ENCODE results near the gene DDR2.
"Not testable (repeated sequence)": the region's sequence is repeated elsewhere in the genome, so short reads cannot be mapped to it uniquely, and the experiment has no call there.

Gene DDR2

DNA sequence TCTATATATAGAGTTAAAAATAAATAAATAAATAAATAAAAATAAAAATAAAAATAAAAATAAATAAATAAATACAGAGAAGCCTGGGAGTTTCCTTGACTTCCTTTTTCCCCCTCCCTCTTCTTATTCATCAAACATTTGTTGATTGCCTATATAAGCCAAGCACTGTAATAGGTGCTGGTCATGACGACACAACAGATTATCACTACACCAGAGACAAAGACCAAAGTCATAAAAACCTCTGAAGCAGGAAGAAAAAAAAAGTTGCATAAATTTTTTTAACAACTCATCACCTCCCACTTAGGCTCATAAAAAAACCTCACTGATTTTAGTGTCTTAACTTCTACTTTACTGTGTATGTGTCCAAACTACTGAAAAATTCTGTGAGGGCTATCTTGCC is 95.2 kb downstream of the DDR2 start:
- DNase-seq = not testable (repeated sequence)

DNA sequence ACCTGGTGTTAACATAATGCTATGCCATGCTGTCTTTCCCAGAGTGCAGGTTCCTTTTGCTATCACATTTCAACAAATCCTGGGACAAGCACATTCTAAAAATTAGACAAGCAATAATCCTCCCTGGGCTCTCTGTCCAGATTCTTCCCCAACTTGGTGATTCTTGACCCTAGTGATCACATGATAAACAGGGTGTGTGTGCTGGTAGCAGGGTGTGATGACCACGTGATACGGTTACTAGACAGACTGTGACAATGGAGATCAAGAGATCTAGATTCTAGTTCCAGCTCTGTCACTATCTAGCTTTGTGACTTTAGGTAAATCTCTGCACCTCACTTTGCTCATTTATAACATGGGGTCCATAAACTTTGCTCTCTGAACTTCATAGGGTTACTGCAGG is 96.3 kb downstream of the DDR2 start:
- no peak for DNase-seq

DNA sequence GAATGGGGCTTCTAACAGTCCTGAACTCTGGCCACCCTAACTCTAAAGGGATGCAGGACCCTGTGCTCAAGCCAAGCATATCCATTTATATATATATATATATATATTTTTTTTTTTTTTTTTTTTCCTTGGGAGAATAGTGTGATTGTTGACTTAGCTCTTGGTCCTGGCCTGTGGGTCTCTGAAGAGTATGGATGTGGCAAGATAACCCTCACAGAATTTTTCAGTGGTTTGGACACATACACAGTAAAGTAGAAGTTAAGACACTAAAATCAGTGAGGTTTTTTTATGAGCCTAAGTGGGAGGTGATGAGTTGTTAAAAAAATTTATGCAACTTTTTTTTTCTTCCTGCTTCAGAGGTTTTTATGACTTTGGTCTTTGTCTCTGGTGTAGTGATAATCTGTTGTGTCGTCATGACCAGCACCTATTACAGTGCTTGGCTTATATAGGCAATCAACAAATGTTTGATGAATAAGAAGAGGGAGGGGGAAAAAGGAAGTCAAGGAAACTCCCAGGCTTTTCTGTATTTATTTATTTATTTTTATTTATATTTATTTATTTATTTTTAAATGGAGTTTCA is 97.0 kb downstream of the DDR2 start:
- not testable (repeated sequence) for DNase-seq

GRCh38 chr1:162732094-162732493 is 99.8 kb downstream of the DDR2 start:
- no peak for DNase-seq

GRCh38 chr1:162732566-162733335 is 100.5 kb downstream of the DDR2 start:
- DNase-seq = no peak

GRCh38 chr1:162733336-162733590 is 101.0 kb downstream of the DDR2 start:
- DNase-seq = no peak

DNA sequence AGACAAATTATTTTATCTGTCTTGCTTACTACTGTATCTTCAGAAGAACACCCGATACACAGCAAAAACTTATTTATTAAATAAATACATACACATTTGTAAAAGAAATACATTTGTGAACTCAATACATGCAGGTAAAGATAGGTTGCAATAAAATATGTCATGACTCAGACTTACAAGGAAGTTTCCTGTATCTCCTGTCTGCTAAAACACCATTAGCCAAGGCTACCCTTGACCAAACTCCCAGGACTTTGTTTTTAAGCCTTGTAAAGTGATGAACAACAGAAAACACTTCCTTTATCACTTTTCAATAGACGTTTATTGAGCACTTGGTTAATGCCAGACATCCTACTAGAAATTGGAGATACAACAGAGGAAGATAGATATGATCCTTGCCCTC is 101.8 kb downstream of the DDR2 start:
- no peak for DNase-seq

DNA sequence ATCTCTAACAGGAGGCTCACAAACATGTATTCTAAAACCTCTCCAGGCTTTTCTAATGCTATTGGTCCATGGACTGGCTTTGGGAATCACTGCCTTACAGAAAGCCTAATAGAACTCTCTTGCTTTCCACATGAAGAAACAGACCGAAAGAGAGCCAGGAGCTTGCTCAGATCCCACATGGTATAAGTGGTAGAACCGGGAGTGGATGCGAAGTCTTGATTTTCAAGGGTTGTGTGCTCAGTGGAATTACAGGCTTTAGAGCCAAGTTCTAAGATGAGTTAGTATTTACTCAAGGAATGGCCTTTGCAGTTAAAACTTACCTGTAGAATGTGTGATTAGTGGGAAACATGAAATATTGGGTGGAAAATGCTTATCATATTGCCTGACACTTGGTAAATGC is 103.9 kb downstream of the DDR2 start:
- DNase-seq = no peak

GRCh38 chr1:162736633-162737067 is 104.4 kb downstream of the DDR2 start:
- no peak for DNase-seq

DNA sequence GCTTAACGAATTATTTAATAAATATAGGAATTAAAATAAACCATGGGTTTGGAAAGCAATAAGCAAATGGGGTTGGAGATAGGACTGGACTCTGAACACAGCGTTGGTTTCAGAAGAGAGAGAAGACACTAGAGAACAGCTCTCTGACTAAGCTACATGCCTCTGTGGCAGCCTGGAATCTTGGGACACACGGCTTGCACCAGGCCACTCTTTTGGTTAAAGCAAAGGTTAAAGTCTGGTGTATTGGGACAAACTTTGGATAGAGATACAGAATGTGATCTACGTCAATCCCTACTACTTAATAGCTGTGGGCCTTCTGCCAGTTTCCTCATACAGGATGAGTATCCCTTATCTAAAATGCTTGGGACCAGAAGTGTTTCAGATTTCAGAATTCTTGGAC is 108.5 kb downstream of the DDR2 start:
- no peak for DNase-seq

DNA sequence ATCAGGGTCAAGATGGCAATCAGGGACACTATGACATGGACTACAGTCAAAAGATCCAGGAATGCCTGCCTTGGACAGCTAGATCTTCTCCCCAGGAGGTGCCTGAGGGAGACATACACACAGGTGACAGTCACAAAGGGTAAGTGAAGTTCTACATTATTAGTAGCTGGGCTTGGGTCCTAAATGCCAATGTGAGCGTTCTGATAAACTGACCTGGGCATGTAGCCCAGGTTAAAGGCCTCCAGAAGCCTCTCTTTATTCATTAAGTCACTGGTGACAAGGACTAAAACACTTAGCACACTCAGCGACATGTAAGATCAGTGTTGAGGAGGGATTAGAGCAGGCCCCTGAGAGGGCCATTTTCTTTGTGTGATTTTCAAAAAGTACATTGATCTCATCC is 109.3 kb downstream of the DDR2 start:
- DNase-seq = no peak

GRCh38 chr1:162746264-162746942 is 114.1 kb downstream of the DDR2 start:
- DNase-seq = not testable (repeated sequence)

- no peak for DNase-seq
Measured at GRCh38 chr1:162753001-162753658, 120.9 kb downstream of the DDR2 start.

- no peak for DNase-seq
Measured at GRCh38 chr1:162753998-162754585, 121.8 kb downstream of the DDR2 start.

DNA sequence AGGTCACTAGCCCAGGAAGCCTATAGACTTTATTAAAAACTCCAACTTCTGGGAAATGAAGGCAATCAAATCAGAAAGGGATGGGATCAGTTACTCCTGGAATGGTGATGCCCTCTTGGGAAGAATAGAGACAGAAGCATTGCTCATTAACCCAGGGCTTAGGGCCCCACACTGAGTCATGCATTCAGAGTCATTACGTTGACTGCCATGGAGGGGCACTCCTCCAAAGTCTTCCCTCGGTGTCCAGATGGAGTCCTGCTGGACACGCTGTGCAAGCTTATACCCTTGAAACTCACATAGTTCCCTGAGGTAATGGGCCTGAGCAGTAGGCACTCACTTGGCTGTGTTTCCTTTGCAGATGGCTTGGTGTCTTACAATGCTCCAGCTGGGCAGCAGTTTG is 123.0 kb downstream of the DDR2 start:
- no peak for DNase-seq

GRCh38 chr1:162756523-162756922 is 124.3 kb downstream of the DDR2 start:
- no peak for DNase-seq

DNA sequence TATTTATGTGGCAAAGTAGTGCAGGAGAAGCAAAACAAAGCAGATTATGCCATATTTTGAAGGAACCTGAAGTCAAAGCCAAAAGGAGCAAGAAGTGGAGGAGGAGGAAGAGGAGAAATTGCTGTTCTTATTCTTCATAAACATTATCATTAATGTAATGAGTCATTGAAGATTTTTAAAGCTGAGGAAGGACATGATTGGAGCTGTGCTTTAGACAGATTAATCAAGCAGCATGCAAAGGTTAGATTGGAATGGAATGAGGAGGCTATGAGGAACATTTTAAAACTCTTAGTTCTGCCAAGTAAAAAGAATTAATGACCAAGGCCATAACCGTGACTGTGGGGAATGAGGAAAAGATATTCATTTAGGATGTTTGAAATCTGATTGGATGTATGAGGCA is 125.2 kb downstream of the DDR2 start:
- DNase-seq = no peak

- no peak for DNase-seq
Measured at GRCh38 chr1:162765788-162766187, 133.5 kb downstream of the DDR2 start.

- DNase-seq = no peak
Measured at GRCh38 chr1:162772571-162773154, 140.4 kb downstream of the DDR2 start.

DNA sequence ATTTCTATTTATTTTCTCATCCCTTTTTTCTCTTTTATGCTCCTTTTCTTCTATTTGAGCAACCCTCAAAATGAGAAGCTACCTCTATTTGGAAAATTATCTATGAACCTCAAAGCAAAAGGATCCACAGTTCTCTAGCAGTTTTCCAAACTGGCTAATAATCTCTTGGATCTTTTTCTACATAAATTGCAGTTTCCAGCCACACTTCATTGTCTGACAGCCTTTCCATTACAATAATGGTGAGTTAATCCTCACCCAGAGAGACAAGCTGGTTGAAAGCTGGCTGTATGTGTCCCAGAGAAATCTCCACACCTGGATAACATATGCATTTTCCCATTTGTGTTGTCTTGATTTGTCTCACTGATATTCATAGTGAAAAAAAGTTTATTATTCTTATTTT is 141.7 kb downstream of the DDR2 start:
- DNase-seq = no peak

- DNase-seq = no peak
Measured at GRCh38 chr1:162779043-162779442, 146.8 kb downstream of the DDR2 start.

DNA sequence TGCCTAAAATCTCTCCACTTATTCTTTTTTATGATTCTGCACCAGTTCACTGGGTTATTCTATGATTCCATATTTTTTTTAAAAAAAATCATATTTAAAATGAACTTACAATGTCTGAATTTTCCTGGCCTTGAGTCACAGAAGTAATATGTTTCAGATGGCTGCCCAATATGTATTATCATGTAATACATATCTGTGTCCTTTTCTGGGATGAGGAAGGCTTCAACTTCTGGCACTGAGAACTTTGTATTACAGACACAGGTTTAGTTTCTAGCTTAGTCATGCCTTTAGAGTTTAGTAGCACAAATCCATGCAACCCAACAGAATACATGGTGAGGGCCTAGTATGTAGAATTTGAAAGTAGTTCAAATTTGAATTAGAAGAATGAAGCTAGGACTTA is 150.4 kb downstream of the DDR2 start:
- DNase-seq = no peak

DNA sequence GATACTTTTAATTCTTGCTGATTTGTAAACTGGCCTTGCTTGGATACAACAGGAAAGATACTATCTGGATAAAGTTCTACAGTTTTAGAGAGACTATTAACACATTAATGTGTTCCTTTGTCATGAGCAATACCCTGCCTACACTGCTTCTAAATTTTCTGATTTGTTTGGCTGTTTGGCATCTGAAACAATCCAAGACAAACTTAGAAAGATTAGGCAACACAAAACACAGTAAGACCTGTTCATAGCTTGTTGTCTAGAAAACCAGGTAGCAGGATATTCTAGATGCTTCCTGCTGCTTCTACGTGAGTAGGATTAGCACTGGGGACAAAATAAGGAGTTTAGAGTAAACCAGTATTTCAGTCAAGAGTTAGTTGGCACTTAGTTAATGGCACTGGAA is 152.7 kb downstream of the DDR2 start:
- not testable (repeated sequence) for DNase-seq
